Hindlimb muscle (tissue), 1 donor: ENCODE results near the gene STXBP6. TPM values are rescaled to one million over a fixed set of nuclear protein-coding genes. Genes with fewer than 3 reads are reported as not detected.
"Not testable (repeated sequence)": the region's sequence is repeated elsewhere in the genome, so short reads cannot be mapped to it uniquely, and the experiment has no call there.

Experiments used
- DNase-seq: peaks from one replicate; pipeline ENCODE4 v3.0.0-alpha.2; 2013
- polyA plus RNA-seq: library from polyadenylated mRNA; unstranded; fragments of 120-200 nt; gene quantifications from one replicate; pipeline ENCODE4 v1.2.1, GENCODE V29; 2013; ENCODE audit not compliant: insufficient read length

The STXBP6 gene
- polyA plus RNA-seq, 1 donor = 24.9 TPM

- DNase-seq = no peak
These were observed 231.1 kb downstream of the STXBP6 start for GRCh38 chr14:24818823-24819341.

GRCh38 chr14:24818058-24818822, 231.7 kb downstream of the STXBP6 start:
- DNase-seq = no peak

- peak; percentile 64 for DNase-seq
These were observed 232.5 kb downstream of the STXBP6 start for GRCh38 chr14:24817212-24818057.

- DNase-seq = no peak
These were observed 233.1 kb downstream of the STXBP6 start for GRCh38 chr14:24816929-24817211.

- DNase-seq = no peak
These were observed 233.7 kb downstream of the STXBP6 start for GRCh38 chr14:24816011-24816928.

- no peak for DNase-seq
These were observed 234.4 kb downstream of the STXBP6 start for GRCh38 chr14:24815543-24815942.

- DNase-seq = no peak
These were observed 235.0 kb downstream of the STXBP6 start for GRCh38 chr14:24814944-24815343.

- DNase-seq = no peak
These were observed 235.6 kb downstream of the STXBP6 start for GRCh38 chr14:24814346-24814745.

- no peak for DNase-seq
These were observed 236.1 kb downstream of the STXBP6 start for GRCh38 chr14:24813819-24814259.

- DNase-seq = no peak
These were observed 236.7 kb downstream of the STXBP6 start for GRCh38 chr14:24813089-24813815.

GRCh38 chr14:24809135-24809534, 240.8 kb downstream of the STXBP6 start:
- DNase-seq = no peak

GRCh38 chr14:24808412-24808811, 241.5 kb downstream of the STXBP6 start:
- DNase-seq = no peak

GRCh38 chr14:24806061-24806678, 243.8 kb downstream of the STXBP6 start:
- DNase-seq = peak; percentile 72

- no peak for DNase-seq
These were observed 245.3 kb downstream of the STXBP6 start for GRCh38 chr14:24804552-24805212.

GRCh38 chr14:24803933-24804494, 245.9 kb downstream of the STXBP6 start:
- DNase-seq = no peak

GRCh38 chr14:24803426-24803825, 246.5 kb downstream of the STXBP6 start:
- not testable (repeated sequence) for DNase-seq

- no peak for DNase-seq
These were observed 247.7 kb downstream of the STXBP6 start for GRCh38 chr14:24802236-24802635.

- no peak for DNase-seq
These were observed 248.9 kb downstream of the STXBP6 start for GRCh38 chr14:24801024-24801423.

- DNase-seq = no peak
These were observed 251.0 kb downstream of the STXBP6 start for GRCh38 chr14:24798911-24799462.

- DNase-seq = no peak
These were observed 254.5 kb downstream of the STXBP6 start for GRCh38 chr14:24795406-24795805.
